Neural cell (in vitro differentiated cells): Measurements from ENCODE around the gene TM2D3. TPM values are rescaled to one million over a fixed set of nuclear protein-coding genes. Genes with fewer than 3 reads are reported as not detected.
A peak's percentile ranks its signal among the peaks of the same experiment; 100 is the strongest.

Experiments used
- H2AFZ ChIP-seq: fragments of 200-600, 300-800 bp; sonication (generic), shearing (Covaris generic); 2 replicates; pipeline ENCODE4 v1.6.0; 2014; ENCODE audit warnings: low read depth, mild to moderate bottlenecking, antibody characterized with exemption, low read length, moderate library complexity
- H3F3A ChIP-seq: fragments of 200-600 bp; shearing (Covaris generic); 2 replicates; pipeline ENCODE4 v1.6.1; 2016; ENCODE audit warnings: mild to moderate bottlenecking, moderate library complexity, mixed read lengths, antibody characterized with exemption, low read length; ENCODE audit not compliant: insufficient read depth, poor library complexity, severe bottlenecking
- H3K27ac ChIP-seq: fragments of 200-600, 300-800 bp; sonication (generic), shearing (Covaris generic); 2 replicates; pipeline ENCODE4 v1.5.1; 2014; ENCODE audit warnings: mild to moderate bottlenecking, low read length, moderate library complexity
- H3K27me3 ChIP-seq: fragments of 300-800, 200-600 bp; sonication (generic), shearing (Covaris generic); 2 replicates; pipeline ENCODE4 v1.6.0; 2014; ENCODE audit warnings: mild to moderate bottlenecking, low read depth, low read length, moderate library complexity; ENCODE audit not compliant: insufficient read depth
- H3K36me3 ChIP-seq: fragments of 300-800, 200-600 bp; sonication (generic), shearing (Covaris generic); 2 replicates; pipeline ENCODE4 v1.5.1; 2014; ENCODE audit warnings: mild to moderate bottlenecking, antibody characterized with exemption, low read length, moderate library complexity; ENCODE audit not compliant: insufficient read depth
- H3K4me2 ChIP-seq: fragments of 300-800, 200-600 bp; sonication (generic), shearing (Covaris generic); 2 replicates; pipeline ENCODE4 v1.6.0; 2014; ENCODE audit warnings: mild to moderate bottlenecking, low read length
- H3K4me3 ChIP-seq: fragments of 300-800, 200-600 bp; sonication (generic), shearing (Covaris generic); 2 replicates; pipeline ENCODE4 v1.5.1; 2014; ENCODE audit warnings: mild to moderate bottlenecking, low read length, moderate library complexity
- H3K79me2 ChIP-seq: fragments of 200-600 bp; shearing (Covaris generic); replicated peaks from 2 replicates; pipeline ENCODE4 v1.6.0; 2014; ENCODE audit warnings: mild to moderate bottlenecking, low read length, moderate library complexity; ENCODE audit not compliant: insufficient read depth
- H3K9ac ChIP-seq: fragments of 300-800, 200-600 bp; sonication (generic), shearing (Covaris generic); 2 replicates; pipeline ENCODE4 v1.6.1; 2016; ENCODE audit warnings: mild to moderate bottlenecking, low read length, mixed read lengths
- H3K9me2 ChIP-seq: fragments of 200-600 bp; shearing (Covaris generic); 2 replicates; pipeline ENCODE4 v1.6.1; 2016; ENCODE audit warnings: mild to moderate bottlenecking, low read length, mixed read lengths; ENCODE audit not compliant: insufficient read depth
- H3K9me3 ChIP-seq: fragments of 200-600, 300-800 bp; sonication (generic), shearing (Covaris generic); 2 replicates; pipeline ENCODE4 v1.6.1; 2016; ENCODE audit warnings: mild to moderate bottlenecking, mixed run types, low read length, moderate library complexity, mixed read lengths
- H4K20me1 ChIP-seq: fragments of 200-600 bp; shearing (Covaris generic); 2 replicates; pipeline ENCODE4 v1.6.1; 2016; ENCODE audit warnings: mild to moderate bottlenecking, mixed run types; ENCODE audit not compliant: insufficient read depth
- EP300 ChIP-seq: fragments of 450-650 bp; conservative IDR thresholded peaks from 2 replicates; pipeline ENCODE4 v1.6.1; 2014; ENCODE audit warnings: antibody characterized with exemption, mild to moderate bottlenecking, moderate library complexity; ENCODE audit not compliant: poor library complexity, severe bottlenecking
- EZH2 ChIP-seq: fragments of 200-600, 300-800 bp; shearing (Covaris generic), sonication (generic); IDR thresholded peaks from 2 replicates; pipeline ENCODE4 v1.6.1; 2014; ENCODE audit warnings: antibody characterized with exemption, low read length, borderline replicate concordance, mild to moderate bottlenecking; ENCODE audit not compliant: insufficient read depth, poor library complexity, severe bottlenecking
- MXI1 ChIP-seq: fragments of 450-650 bp; conservative IDR thresholded peaks from 2 replicates; pipeline ENCODE4 v1.6.1; 2014; ENCODE audit warnings: antibody characterized with exemption, mild to moderate bottlenecking; ENCODE audit not compliant: poor library complexity, severe bottlenecking
- POLR2AphosphoS5 ChIP-seq: IDR thresholded peaks from 2 replicates; pipeline ENCODE4 v1.6.1; 2012
- RAD21 ChIP-seq: fragments of 450-650 bp; conservative IDR thresholded peaks from 2 replicates; pipeline ENCODE4 v1.6.1; 2014; ENCODE audit warnings: antibody characterized with exemption, mild to moderate bottlenecking, moderate library complexity
- SMC3 ChIP-seq: fragments of 450-650 bp; conservative IDR thresholded peaks from 2 replicates; pipeline ENCODE4 v1.6.1; 2014; ENCODE audit warnings: antibody characterized with exemption, mild to moderate bottlenecking, moderate library complexity; ENCODE audit not compliant: poor library complexity
- TAF1 ChIP-seq: IDR thresholded peaks from 2 replicates; pipeline ENCODE4 v1.6.1; 2012; ENCODE audit warnings: low read depth
- polyA plus RNA-seq: library from polyadenylated mRNA; depleted of rRNA; stranded (reverse); fragments of >200 nt; gene quantifications from 2 replicates; pipeline ENCODE4 v1.2.3, GENCODE V29; 2014
- TF ChIP-seq, protein P1 (sequence below): fragments of 450-650 bp; IDR thresholded peaks from 2 replicates; pipeline ENCODE4 v1.5.1; 2014; ENCODE audit warnings: antibody characterized with exemption, mild to moderate bottlenecking, moderate library complexity; ENCODE audit not compliant: poor library complexity, severe bottlenecking
- TF ChIP-seq, protein P2 (sequence below): IDR thresholded peaks from 2 replicates; pipeline ENCODE4 v1.6.1; 2012; ENCODE audit warnings: borderline replicate concordance

TM2D3 gene
- polyA plus RNA-seq, 1 donor from 2014 or later: 343 TPM

DNA sequence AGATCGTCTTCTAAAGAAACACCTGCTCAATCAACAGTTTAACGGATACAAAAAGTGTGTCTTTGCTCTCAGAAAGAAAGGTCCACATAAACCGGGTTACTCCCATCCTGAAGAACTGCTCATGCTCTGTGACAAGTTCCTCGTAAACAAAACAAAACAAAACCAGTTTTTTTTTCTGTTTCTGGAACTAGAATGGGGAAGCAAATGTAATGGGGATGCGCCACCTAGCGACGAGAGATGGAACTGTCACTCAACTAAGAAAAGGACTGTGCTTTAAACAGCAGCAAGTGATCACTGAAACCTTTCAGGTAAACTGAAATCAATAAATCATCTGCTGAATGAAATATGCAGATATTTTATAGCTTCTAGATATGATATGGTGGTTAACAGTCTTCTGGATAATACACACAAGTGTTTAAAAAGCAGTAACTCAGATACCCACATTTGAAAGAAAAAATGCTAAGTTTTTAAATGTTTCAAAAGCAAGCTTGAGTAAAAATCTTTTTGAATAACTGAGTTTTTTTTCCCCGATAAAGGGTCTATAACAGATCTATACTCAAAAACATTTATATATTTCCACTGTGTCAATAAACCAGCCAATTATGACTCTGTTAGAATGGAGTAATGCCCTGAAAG is 10.9 kb downstream of the TM2D3 start:
- Histone ChIP-seq H3K9me2 (no peaks in the 10 kb centered on the region), H3K4me2 (no peak overlapping the region), H3K9me3 (no peaks in the 10 kb centered on the region), H3K36me3 (no peaks in the 10 kb centered on the region), H2AFZ (no peak overlapping the region), H4K20me1 (no peaks in the 10 kb centered on the region), H3K27ac (no peak overlapping the region), H3K4me3 (no peak overlapping the region), H3K9ac (no peak overlapping the region), H3K79me2 (peaks cover 5% of the 10 kb centered on the region), H3K27me3 (no peaks in the 10 kb centered on the region), H3F3A (no peaks in the 10 kb centered on the region)
- TF ChIP-seq EZH2 (no peak), RAD21 (peak; percentile 90), EP300 (no peak), SMC3 (peak; percentile 80)
- TF ChIP-seq, protein P1, sequence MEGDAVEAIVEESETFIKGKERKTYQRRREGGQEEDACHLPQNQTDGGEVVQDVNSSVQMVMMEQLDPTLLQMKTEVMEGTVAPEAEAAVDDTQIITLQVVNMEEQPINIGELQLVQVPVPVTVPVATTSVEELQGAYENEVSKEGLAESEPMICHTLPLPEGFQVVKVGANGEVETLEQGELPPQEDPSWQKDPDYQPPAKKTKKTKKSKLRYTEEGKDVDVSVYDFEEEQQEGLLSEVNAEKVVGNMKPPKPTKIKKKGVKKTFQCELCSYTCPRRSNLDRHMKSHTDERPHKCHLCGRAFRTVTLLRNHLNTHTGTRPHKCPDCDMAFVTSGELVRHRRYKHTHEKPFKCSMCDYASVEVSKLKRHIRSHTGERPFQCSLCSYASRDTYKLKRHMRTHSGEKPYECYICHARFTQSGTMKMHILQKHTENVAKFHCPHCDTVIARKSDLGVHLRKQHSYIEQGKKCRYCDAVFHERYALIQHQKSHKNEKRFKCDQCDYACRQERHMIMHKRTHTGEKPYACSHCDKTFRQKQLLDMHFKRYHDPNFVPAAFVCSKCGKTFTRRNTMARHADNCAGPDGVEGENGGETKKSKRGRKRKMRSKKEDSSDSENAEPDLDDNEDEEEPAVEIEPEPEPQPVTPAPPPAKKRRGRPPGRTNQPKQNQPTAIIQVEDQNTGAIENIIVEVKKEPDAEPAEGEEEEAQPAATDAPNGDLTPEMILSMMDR: peak; percentile 93

DNA sequence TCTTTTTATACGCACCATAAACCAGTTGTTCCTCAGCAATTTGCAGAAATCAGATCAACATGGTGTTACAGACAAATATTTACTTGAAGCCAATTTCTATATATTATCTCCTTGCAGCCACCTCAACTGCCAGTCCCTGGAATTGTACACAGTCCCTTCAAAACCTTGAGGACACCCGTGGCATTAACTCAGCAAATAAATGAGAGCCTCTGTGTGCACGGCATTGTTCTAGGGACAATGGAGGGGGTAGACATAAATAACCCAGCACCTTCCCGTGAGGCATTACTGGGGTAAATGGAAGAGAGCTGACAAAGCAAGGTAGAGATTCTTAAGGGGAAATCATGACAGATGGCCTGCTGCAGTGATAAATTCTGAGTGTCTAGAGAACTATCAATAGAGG is 12.5 kb downstream of the TM2D3 start:
- Histone ChIP-seq H3K9ac (no peak overlapping the region), H3K4me2 (no peak overlapping the region), H3K36me3 (no peaks in the 10 kb centered on the region), H3K27ac (no peak overlapping the region), H3K9me2 (no peaks in the 10 kb centered on the region), H3F3A (no peaks in the 10 kb centered on the region), H2AFZ (no peak overlapping the region), H3K4me3 (no peak overlapping the region), H4K20me1 (no peaks in the 10 kb centered on the region), H3K9me3 (no peaks in the 10 kb centered on the region), H3K27me3 (no peaks in the 10 kb centered on the region), H3K79me2 (peaks cover 5% of the 10 kb centered on the region)
- TF ChIP-seq MXI1 (no peak), POLR2AphosphoS5 (no peak), SMC3 (no peak), EP300 (no peak), EZH2 (no peak), RAD21 (no peak), TAF1 (no peak)
- TF ChIP-seq, protein P1: no peak
- TF ChIP-seq, protein P2, sequence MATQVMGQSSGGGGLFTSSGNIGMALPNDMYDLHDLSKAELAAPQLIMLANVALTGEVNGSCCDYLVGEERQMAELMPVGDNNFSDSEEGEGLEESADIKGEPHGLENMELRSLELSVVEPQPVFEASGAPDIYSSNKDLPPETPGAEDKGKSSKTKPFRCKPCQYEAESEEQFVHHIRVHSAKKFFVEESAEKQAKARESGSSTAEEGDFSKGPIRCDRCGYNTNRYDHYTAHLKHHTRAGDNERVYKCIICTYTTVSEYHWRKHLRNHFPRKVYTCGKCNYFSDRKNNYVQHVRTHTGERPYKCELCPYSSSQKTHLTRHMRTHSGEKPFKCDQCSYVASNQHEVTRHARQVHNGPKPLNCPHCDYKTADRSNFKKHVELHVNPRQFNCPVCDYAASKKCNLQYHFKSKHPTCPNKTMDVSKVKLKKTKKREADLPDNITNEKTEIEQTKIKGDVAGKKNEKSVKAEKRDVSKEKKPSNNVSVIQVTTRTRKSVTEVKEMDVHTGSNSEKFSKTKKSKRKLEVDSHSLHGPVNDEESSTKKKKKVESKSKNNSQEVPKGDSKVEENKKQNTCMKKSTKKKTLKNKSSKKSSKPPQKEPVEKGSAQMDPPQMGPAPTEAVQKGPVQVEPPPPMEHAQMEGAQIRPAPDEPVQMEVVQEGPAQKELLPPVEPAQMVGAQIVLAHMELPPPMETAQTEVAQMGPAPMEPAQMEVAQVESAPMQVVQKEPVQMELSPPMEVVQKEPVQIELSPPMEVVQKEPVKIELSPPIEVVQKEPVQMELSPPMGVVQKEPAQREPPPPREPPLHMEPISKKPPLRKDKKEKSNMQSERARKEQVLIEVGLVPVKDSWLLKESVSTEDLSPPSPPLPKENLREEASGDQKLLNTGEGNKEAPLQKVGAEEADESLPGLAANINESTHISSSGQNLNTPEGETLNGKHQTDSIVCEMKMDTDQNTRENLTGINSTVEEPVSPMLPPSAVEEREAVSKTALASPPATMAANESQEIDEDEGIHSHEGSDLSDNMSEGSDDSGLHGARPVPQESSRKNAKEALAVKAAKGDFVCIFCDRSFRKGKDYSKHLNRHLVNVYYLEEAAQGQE: no peak
